Gastroesophageal sphincter (tissue), 4 donors: ENCODE results near the gene NBEA. TPM values are rescaled to one million over a fixed set of nuclear protein-coding genes. Genes with fewer than 3 reads are reported as not detected.

Experiments
- ATAC-seq: fragments of 150-250 bp; one replicate; pipeline ENCODE4 v1.9.1; 2016; ENCODE audit warnings: mild to moderate bottlenecking, moderate library complexity
- H3K27ac ChIP-seq, 4 donors: fragments of 200-600 bp; sonication (generic) in 3 of 4; 1 replicate in 3 of 4; 2 replicates in 1 of 4; pipeline ENCODE4 v1.5.1; 2016 to 2019
- H3K27me3 ChIP-seq: fragments of 200-600 bp; sonication (generic); one replicate; pipeline ENCODE4 v1.5.1; 2019
- H3K36me3 ChIP-seq, 2 donors: fragments of 200-600 bp; sonication (generic); one replicate each; pipeline ENCODE4 v1.5.1; 2019; ENCODE audit warnings: control low read depth in 1 of 2
- H3K4me1 ChIP-seq, 3 donors: fragments of 200-600 bp; sonication (generic); 1 replicate in 2 of 3; 2 replicates in 1 of 3; pipeline ENCODE4 v1.5.1; 2016 to 2019; ENCODE audit warnings: control low read depth in 2 of 3
- H3K4me3 ChIP-seq, 2 donors: fragments of 200-600 bp; sonication (generic); one replicate each; pipeline ENCODE4 v1.5.1; 2019; ENCODE audit warnings: mild to moderate bottlenecking in 1 of 2, moderate library complexity in 1 of 2
- H3K9me3 ChIP-seq, 3 donors: fragments of 200-600 bp; sonication (generic); one replicate each; pipeline ENCODE4 v1.5.1; 2017 to 2019; ENCODE audit warnings: control low read depth in 2 of 3
- CTCF ChIP-seq, 4 experiments: fragments of 200-600 bp in 2 of 4; fragments of 450-650 bp in 2 of 4; sonication (generic) in 1 of 4; IDR thresholded peaks; one replicate each; pipeline ENCODE4 v1.5.1; 2017 to 2019; ENCODE audit warnings: antibody characterized with exemption in 4 of 4, mild to moderate bottlenecking in 2 of 4, moderate library complexity in 2 of 4
- EP300 ChIP-seq: sonication (generic); formaldehyde crosslinking; IDR thresholded peaks from one replicate; pipeline ENCODE4 v1.6.1; 2017; ENCODE audit warnings: antibody characterized with exemption, mild to moderate bottlenecking
- POLR2A ChIP-seq, 2 donors: fragments of 450-650 bp; IDR thresholded peaks; one replicate each; pipeline ENCODE4 v1.6.1; 2017; ENCODE audit warnings: antibody characterized with exemption in 2 of 2, mild to moderate bottlenecking in 2 of 2, moderate library complexity in 1 of 2
- POLR2AphosphoS5 ChIP-seq: sonication (generic); formaldehyde crosslinking; IDR thresholded peaks from one replicate; pipeline ENCODE4 v1.6.1; 2017; ENCODE audit warnings: antibody characterized with exemption
- WGBS, 2 donors: methylation state at CpG; one replicate each; pipeline ENCODE4 v1.1.5; 2018; ENCODE audit warnings: low coverage in 1 of 2; 5-methylcytosine and 5-hydroxymethylcytosine counted together
- total RNA-seq, 4 donors: library from RNA; depleted of rRNA; stranded (reverse); fragments of >200 nt; gene quantifications; one replicate each; pipeline ENCODE4 v1.1.0, GENCODE V29; 2016

Gene NBEA
- total RNA-seq, 4 donors from 2014 or later = 24.8 to 52.1 (median 35.4) TPM

GRCh38 chr13:35498231-35498630 is 556.2 kb downstream of the NBEA start:
- TF ChIP-seq CTCF (IDR thresholded peaks at IDR 0.05) (no peak), POLR2A (IDR thresholded peaks at IDR 0.05) (no peak), EP300 (no peak), POLR2AphosphoS5 (no peak)
- peaks cover 0 to 5% (median 0%) of the 10 kb centered on the region in 3 donors for H3K9me3 ChIP-seq
- H3K27ac ChIP-seq = no peak overlapping the region
- ATAC-seq = no peak
- H3K4me1 ChIP-seq = peaks cover 0 to 19% (median 0%) of the 10 kb centered on the region in 3 donors
- no peaks in the 10 kb centered on the region for H3K27me3 ChIP-seq
- no peaks in the 10 kb centered on the region for H3K36me3 ChIP-seq
- no peak overlapping the region for H3K4me3 ChIP-seq

- no peak overlapping the region for H3K4me3 ChIP-seq
- H3K27me3 ChIP-seq = no peaks in the 10 kb centered on the region
- ATAC-seq = no peak
- no peaks in the 10 kb centered on the region for H3K36me3 ChIP-seq
- H3K4me1 ChIP-seq = peaks cover 0 to 19% (median 0%) of the 10 kb centered on the region in 3 donors
- no peak for TF ChIP-seq POLR2AphosphoS5
- peaks cover 0 to 5% (median 0%) of the 10 kb centered on the region in 3 donors for H3K9me3 ChIP-seq
- WGBS, 2 donors = 85 to 92% methylated on average over 2 of the region's 2 CpGs
- H3K27ac ChIP-seq = no peak overlapping the region
Measured at GRCh38 chr13:35499196-35499662, 557.2 kb downstream of the NBEA start.

- Histone ChIP-seq H3K27ac (no peak overlapping the region), H3K36me3 (no peaks in the 10 kb centered on the region), H3K4me1 (peaks cover 0 to 19% (median 0%) of the 10 kb centered on the region in 3 donors), H3K27me3 (no peaks in the 10 kb centered on the region), H3K4me3 (no peak overlapping the region), H3K9me3 (peaks cover 0 to 4% (median 0%) of the 10 kb centered on the region in 3 donors)
- 64 to 78% methylated on average over 3 to 4 of the region's 4 CpGs for WGBS, 2 donors
- no peak for TF ChIP-seq POLR2AphosphoS5
- no peak for TF ChIP-seq EP300
- ATAC-seq = no peak
Measured at GRCh38 chr13:35499676-35500075, 557.6 kb downstream of the NBEA start.

GRCh38 chr13:35500144-35500543 is 558.1 kb downstream of the NBEA start:
- H3K27me3 ChIP-seq = no peaks in the 10 kb centered on the region
- H3K9me3 ChIP-seq = no peaks in the 10 kb centered on the region
- TF ChIP-seq POLR2AphosphoS5 (no peak), CTCF (IDR thresholded peaks at IDR 0.05) (no peak), EP300 (no peak), POLR2A (IDR thresholded peaks at IDR 0.05) (no peak)
- H3K4me1 ChIP-seq = peaks cover 0 to 19% (median 0%) of the 10 kb centered on the region in 3 donors
- no peak for ATAC-seq
- WGBS, 2 donors = 56% methylated on average over 1 of the region's 2 CpGs; no CpG with 5 or more reads in 1 of the 2 donors
- H3K27ac ChIP-seq = no peak overlapping the region
- no peak overlapping the region for H3K4me3 ChIP-seq
- H3K36me3 ChIP-seq = no peaks in the 10 kb centered on the region

- ATAC-seq = no peak
- Histone ChIP-seq H3K9me3 (no peaks in the 10 kb centered on the region), H3K4me3 (no peak overlapping the region), H3K27ac (no peak overlapping the region), H3K4me1 (peaks cover 0 to 19% (median 0%) of the 10 kb centered on the region in 3 donors), H3K36me3 (no peaks in the 10 kb centered on the region), H3K27me3 (no peaks in the 10 kb centered on the region)
- WGBS, 2 donors = 66 to 68% methylated on average over 6 of the region's 6 CpGs
- TF ChIP-seq POLR2A (IDR thresholded peaks at IDR 0.05) = no peak
- no peak for TF ChIP-seq CTCF (IDR thresholded peaks at IDR 0.05)
- no peak for TF ChIP-seq EP300
- TF ChIP-seq POLR2AphosphoS5 = no peak
Measured at GRCh38 chr13:35501661-35502235, 559.7 kb downstream of the NBEA start.

- Histone ChIP-seq H3K36me3 (no peaks in the 10 kb centered on the region), H3K27ac (no peak overlapping the region), H3K9me3 (no peaks in the 10 kb centered on the region), H3K27me3 (no peaks in the 10 kb centered on the region), H3K4me3 (no peak overlapping the region), H3K4me1 (peaks cover 0 to 19% (median 0%) of the 10 kb centered on the region in 3 donors)
- ATAC-seq = no peak
- 63 to 89% methylated on average over 2 to 3 of the region's 3 CpGs for WGBS, 2 donors
- TF ChIP-seq EP300 (no peak), POLR2A (IDR thresholded peaks at IDR 0.05) (no peak), CTCF (IDR thresholded peaks at IDR 0.05) (no peak), POLR2AphosphoS5 (no peak)
Measured at GRCh38 chr13:35502456-35502855, 560.4 kb downstream of the NBEA start.
